Neural progenitor cell (in vitro differentiated cells): ENCODE measurements around the gene ARFRP1. TPM values are rescaled to one million over a fixed set of nuclear protein-coding genes. Genes with fewer than 3 reads are reported as not detected.

Source experiments
- DNase-seq: peaks from one replicate; pipeline ENCODE4 v3.0.0-alpha.2; 2016; ENCODE audit warnings: low spot score
- H2AFZ ChIP-seq: fragments of 200-600 bp; sonication (generic); replicated peaks from 2 replicates; pipeline ENCODE4 v1.6.1; 2016; ENCODE audit warnings: antibody characterized with exemption
- H3F3A ChIP-seq: fragments of 200-600 bp; sonication (generic); 2 replicates; pipeline ENCODE4 v1.6.1; 2016; ENCODE audit warnings: antibody characterized with exemption, low read depth
- H3K27ac ChIP-seq: fragments of 200-600 bp; sonication (generic); 2 replicates; pipeline ENCODE4 v1.5.1; 2016; ENCODE audit warnings: mild to moderate bottlenecking
- H3K27me3 ChIP-seq: fragments of 200-600 bp; sonication (generic); 2 replicates; pipeline ENCODE4 v1.6.1; 2016; ENCODE audit warnings: mild to moderate bottlenecking, moderate library complexity
- H3K36me3 ChIP-seq: fragments of 200-600 bp; sonication (generic); 2 replicates; pipeline ENCODE4 v1.5.1; 2016
- H3K4me1 ChIP-seq: fragments of 200-600 bp; sonication (generic); 2 replicates; pipeline ENCODE4 v1.6.1; 2016; ENCODE audit warnings: mixed run types
- H3K4me2 ChIP-seq: fragments of 200-600 bp; sonication (generic); 2 replicates; pipeline ENCODE4 v1.6.1; 2016
- H3K4me3 ChIP-seq: fragments of 200-600 bp; sonication (generic); 2 replicates; pipeline ENCODE4 v1.5.1; 2016
- H3K79me2 ChIP-seq: fragments of 200-600 bp; sonication (generic); 2 replicates; pipeline ENCODE4 v1.6.1; 2016; ENCODE audit warnings: low read depth
- H3K9ac ChIP-seq: fragments of 200-600 bp; sonication (generic); 2 replicates; pipeline ENCODE4 v1.6.1; 2016
- H3K9me3 ChIP-seq: fragments of 200-600 bp; sonication (generic); 2 replicates; pipeline ENCODE4 v1.5.1; 2016; ENCODE audit warnings: low read depth
- H4K20me1 ChIP-seq: fragments of 200-600 bp; sonication (generic); 2 replicates; pipeline ENCODE4 v1.6.1; 2016; ENCODE audit warnings: low read depth
- H3K27ac Mint-ChIP-seq: 3 replicates; pipeline ENCODE4 v1.8.0; 2021; ENCODE audit warnings: mixed read lengths
- H3K27me3 Mint-ChIP-seq: 2 replicates; pipeline ENCODE4 v1.8.0; 2022; ENCODE audit warnings: low read depth, mild to moderate bottlenecking, inconsistent platforms, moderate library complexity, mixed read lengths; ENCODE audit not compliant: insufficient read depth
- H3K36me3 Mint-ChIP-seq: 3 replicates; pipeline ENCODE4 v1.8.0; 2021; ENCODE audit warnings: mixed read lengths
- H3K4me1 Mint-ChIP-seq: 3 replicates; pipeline ENCODE4 v1.8.0; 2021; ENCODE audit warnings: mixed read lengths
- H3K4me3 Mint-ChIP-seq: 3 replicates; pipeline ENCODE4 v1.8.0; 2021; ENCODE audit warnings: mild to moderate bottlenecking, moderate library complexity, mixed read lengths
- H3K9me3 Mint-ChIP-seq: 3 replicates; pipeline ENCODE4 v1.8.0; 2020; ENCODE audit warnings: mixed read lengths
- EZH2 ChIP-seq: fragments of 200-600 bp; sonication (generic); IDR thresholded peaks from 2 replicates; pipeline ENCODE4 v1.6.1; 2017; ENCODE audit warnings: antibody characterized with exemption, mild to moderate bottlenecking, moderate library complexity
- EZH2phosphoT487 ChIP-seq: fragments of 200-600 bp; sonication (generic); IDR thresholded peaks from 2 replicates; pipeline ENCODE4 v1.6.1; 2017; ENCODE audit warnings: antibody characterized with exemption
- total RNA-seq: library from RNA; depleted of rRNA; stranded (reverse); fragments of >200 nt; gene quantifications from 2 replicates; pipeline ENCODE4 v1.2.3, GENCODE V29; 2015; ENCODE audit warnings: low replicate concordance
- TF ChIP-seq, protein P1 (sequence below): fragments of 200-600 bp; sonication (generic); IDR thresholded peaks from 2 replicates; pipeline ENCODE4 v1.5.1; 2017; ENCODE audit warnings: antibody characterized with exemption, mild to moderate bottlenecking

The ARFRP1 gene
- total RNA-seq, 1 donor from 2014 or later, result 18.3 TPM

GRCh38 chr20:63733579-63734081 is 25.9 kb upstream of the ARFRP1 start:
- no peak overlapping the region for H3K9ac ChIP-seq
- H3K4me3 Mint-ChIP-seq, result no peak overlapping the region
- no peak overlapping the region for H3K27ac ChIP-seq
- H2AFZ ChIP-seq, result no peak overlapping the region
- peaks cover 7% of the 10 kb centered on the region for H3K36me3 Mint-ChIP-seq
- H3K9me3 Mint-ChIP-seq, result no peaks in the 10 kb centered on the region
- no peaks in the 10 kb centered on the region for H3K79me2 ChIP-seq
- no peak overlapping the region for H3K4me2 ChIP-seq
- H3F3A ChIP-seq, result peaks cover 24% of the 10 kb centered on the region
- H4K20me1 ChIP-seq, result peaks cover 31% of the 10 kb centered on the region
- no peaks in the 10 kb centered on the region for H3K4me1 Mint-ChIP-seq
- peaks cover 2% of the 10 kb centered on the region for H3K27me3 Mint-ChIP-seq
- H3K36me3 ChIP-seq, result no peaks in the 10 kb centered on the region
- no peak for DNase-seq
- no peak overlapping the region for H3K27ac Mint-ChIP-seq
- peaks cover 20% of the 10 kb centered on the region for H3K4me1 ChIP-seq
- TF ChIP-seq EZH2phosphoT487 (no peak), EZH2 (no peak)
- TF ChIP-seq, protein P1, sequence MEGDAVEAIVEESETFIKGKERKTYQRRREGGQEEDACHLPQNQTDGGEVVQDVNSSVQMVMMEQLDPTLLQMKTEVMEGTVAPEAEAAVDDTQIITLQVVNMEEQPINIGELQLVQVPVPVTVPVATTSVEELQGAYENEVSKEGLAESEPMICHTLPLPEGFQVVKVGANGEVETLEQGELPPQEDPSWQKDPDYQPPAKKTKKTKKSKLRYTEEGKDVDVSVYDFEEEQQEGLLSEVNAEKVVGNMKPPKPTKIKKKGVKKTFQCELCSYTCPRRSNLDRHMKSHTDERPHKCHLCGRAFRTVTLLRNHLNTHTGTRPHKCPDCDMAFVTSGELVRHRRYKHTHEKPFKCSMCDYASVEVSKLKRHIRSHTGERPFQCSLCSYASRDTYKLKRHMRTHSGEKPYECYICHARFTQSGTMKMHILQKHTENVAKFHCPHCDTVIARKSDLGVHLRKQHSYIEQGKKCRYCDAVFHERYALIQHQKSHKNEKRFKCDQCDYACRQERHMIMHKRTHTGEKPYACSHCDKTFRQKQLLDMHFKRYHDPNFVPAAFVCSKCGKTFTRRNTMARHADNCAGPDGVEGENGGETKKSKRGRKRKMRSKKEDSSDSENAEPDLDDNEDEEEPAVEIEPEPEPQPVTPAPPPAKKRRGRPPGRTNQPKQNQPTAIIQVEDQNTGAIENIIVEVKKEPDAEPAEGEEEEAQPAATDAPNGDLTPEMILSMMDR, result no peak
- peaks cover 24% of the 10 kb centered on the region for H3K27me3 ChIP-seq
- H3K4me3 ChIP-seq, result no peak overlapping the region
- H3K9me3 ChIP-seq, result no peaks in the 10 kb centered on the region

- H3F3A ChIP-seq, result peaks cover 19% of the 10 kb centered on the region
- no peak overlapping the region for H3K27ac Mint-ChIP-seq
- no peaks in the 10 kb centered on the region for H3K9me3 Mint-ChIP-seq
- TF ChIP-seq, protein P1, result no peak
- TF ChIP-seq EZH2phosphoT487 (no peak), EZH2 (no peak)
- H3K9ac ChIP-seq, result no peak overlapping the region
- no peak overlapping the region for H3K4me3 Mint-ChIP-seq
- peaks cover 9% of the 10 kb centered on the region for H3K36me3 Mint-ChIP-seq
- H3K27me3 ChIP-seq, result peaks cover 19% of the 10 kb centered on the region
- no peaks in the 10 kb centered on the region for H3K9me3 ChIP-seq
- no peak for DNase-seq
- H3K4me3 ChIP-seq, result no peak overlapping the region
- no peak overlapping the region for H3K27ac ChIP-seq
- peaks cover 2% of the 10 kb centered on the region for H3K27me3 Mint-ChIP-seq
- H3K36me3 ChIP-seq, result no peaks in the 10 kb centered on the region
- peaks cover 26% of the 10 kb centered on the region for H4K20me1 ChIP-seq
- H2AFZ ChIP-seq, result no peak overlapping the region
- H3K4me1 Mint-ChIP-seq, result no peaks in the 10 kb centered on the region
- H3K79me2 ChIP-seq, result no peaks in the 10 kb centered on the region
- peaks cover 14% of the 10 kb centered on the region for H3K4me1 ChIP-seq
- no peak overlapping the region for H3K4me2 ChIP-seq
Measured at GRCh38 chr20:63733117-63733516, 25.3 kb upstream of the ARFRP1 start.

- no peak overlapping the region for H3K27ac Mint-ChIP-seq
- no peak overlapping the region for H2AFZ ChIP-seq
- H3K4me2 ChIP-seq, result no peak overlapping the region
- peaks cover 4% of the 10 kb centered on the region for H3K79me2 ChIP-seq
- H3K27me3 ChIP-seq, result peaks cover 12% of the 10 kb centered on the region
- H3K9me3 ChIP-seq, result no peaks in the 10 kb centered on the region
- no peak for DNase-seq
- no peaks in the 10 kb centered on the region for H3K36me3 ChIP-seq
- H3K27ac ChIP-seq, result no peak overlapping the region
- no peaks in the 10 kb centered on the region for H3K9me3 Mint-ChIP-seq
- H3F3A ChIP-seq, result peaks cover 14% of the 10 kb centered on the region
- peaks cover 2% of the 10 kb centered on the region for H3K27me3 Mint-ChIP-seq
- peaks cover 7% of the 10 kb centered on the region for H3K4me1 ChIP-seq
- H3K4me3 ChIP-seq, result no peak overlapping the region
- peaks cover 20% of the 10 kb centered on the region for H4K20me1 ChIP-seq
- no peak overlapping the region for H3K9ac ChIP-seq
- no peaks in the 10 kb centered on the region for H3K4me1 Mint-ChIP-seq
- TF ChIP-seq, protein P1, result no peak
- no peak for TF ChIP-seq EZH2phosphoT487
- TF ChIP-seq EZH2, result no peak
- H3K4me3 Mint-ChIP-seq, result no peak overlapping the region
- peaks cover 12% of the 10 kb centered on the region for H3K36me3 Mint-ChIP-seq
Measured at GRCh38 chr20:63732118-63733095, 24.6 kb upstream of the ARFRP1 start.
